ENCODE data around the gene ZBTB32. TPM values are rescaled to one million over a fixed set of nuclear protein-coding genes. Genes with fewer than 3 reads are reported as not detected.

ZBTB32 gene
- total RNA-seq, 1 experiment from 2014 or later: not detected

GRCh38 chr19:35742121-35742724 lies 37.9 kb downstream of the ZBTB32 start, which contains the start of gene IGFLR1:
Gene IGFLR1, minus strand, starts transcription at chr19:35742452. Its CDS starts 1,272 bp downstream, at chr19:35741180.
- H2AFZ ChIP-seq (ENCODE audit: low read depth, low read length, poor library complexity, severe bottlenecking): no peak within 1 kb of the TSS
- intact Hi-C loops (cut with micrococcal nuclease): no loop called here
- no peak within 1 kb of the TSS for H3K9ac ChIP-seq (ENCODE audit: low read length)
- no peaks in the 10 kb centered on the region for H4K20me1 ChIP-seq (ENCODE audit: insufficient read depth)
- no TSS peak for BruUV-seq (replicated peaks)
- H3K36me3 ChIP-seq (ENCODE audit: control insufficient read depth in 1 of 2, insufficient read depth in 2 of 2, low read length in 2 of 2): peaks cover 8 to 14% of the 10 kb centered on the region in 2 experiments; a peak in 2 of 4 replicates
- H3K4me2 ChIP-seq (ENCODE audit: low read length): no peak within 1 kb of the TSS
- H3K9me2 ChIP-seq (ENCODE audit: insufficient read depth): no peaks in the 10 kb centered on the region
- H3K9me3 ChIP-seq (ENCODE audit: control insufficient read depth in 1 of 2, insufficient read depth in 1 of 2, low read depth in 1 of 2, low read length in 2 of 2): no peaks in the 10 kb centered on the region
- H3K27ac ChIP-seq (ENCODE audit: low read depth, low read length): no peak within 1 kb of the TSS
- POLR2A ChIA-PET: no interaction called here
- TF ChIP-seq ELF1 (IDR thresholded peaks at IDR 0.05; ENCODE audit: borderline replicate concordance, low read depth): no peak
- TF ChIP-seq POLR2AphosphoS5 (IDR thresholded peaks at IDR 0.05; ENCODE audit: low read depth, low read length): no peak
- TF ChIP-seq ZFX (IDR thresholded peaks at IDR 0.05): no peak
- no peak for TF ChIP-seq REST (IDR thresholded peaks at IDR 0.05; ENCODE audit: low read depth)
- TF ChIP-seq RAD21 (IDR thresholded peaks at IDR 0.05; ENCODE audit: low read depth): no peak
- no peak for TF ChIP-seq MAX (IDR thresholded peaks at IDR 0.05)
- TF ChIP-seq SRF (IDR thresholded peaks at IDR 0.05; ENCODE audit: low read depth): no peak
- no peak for TF ChIP-seq TCF7L2 (IDR thresholded peaks at IDR 0.05; ENCODE audit: borderline replicate concordance, extremely low read depth, insufficient read depth, insufficient read length)
- no peak for TF ChIP-seq JUND (IDR thresholded peaks at IDR 0.05)
- TF ChIP-seq CBX3 (IDR thresholded peaks at IDR 0.05; ENCODE audit: low read depth): no peak
- ATAC-seq: no peak
- no peak within 1 kb of the TSS for H3K4me3 ChIP-seq (replicated peaks in 1 of 2; ENCODE audit: low read depth in 1 of 2, low read length in 2 of 2)
- RAD21 ChIA-PET (ENCODE audit: low non-redundant PET in 1 of 2, low total read pairs in 2 of 2, uncharacterized antibody in 2 of 2, unreplicated experiment in 2 of 2): no interaction called here
- DNase-seq (ENCODE audit: low read depth, low spot score): no peak
- H3K27me3 ChIP-seq (ENCODE audit: insufficient read depth, low read length): no peaks in the 10 kb centered on the region
- CTCF ChIA-PET: no interaction called here
- peaks cover 15% of the 10 kb centered on the region for H3K79me2 ChIP-seq (ENCODE audit: insufficient read depth, low read length)
- peaks cover 29 to 34% of the 10 kb centered on the region in 2 experiments for H3K4me1 ChIP-seq (ENCODE audit: control insufficient read depth in 1 of 2, insufficient read depth in 2 of 2, low read length in 2 of 2)

Measured in HCT116 (cell line).